HCT116 (cell line): ENCODE results near the gene COG8. TPM values are rescaled to one million over a fixed set of nuclear protein-coding genes. Genes with fewer than 3 reads are reported as not detected.

Source experiments
- ATAC-seq: fragments of 200-7000 bp; cut with Tn5 transposase; 2 replicates; pipeline ENCODE4 v1.9.1; 2020; ENCODE audit warnings: mild to moderate bottlenecking, moderate library complexity
- BruUV-seq: library from RNA; stranded (reverse); fragments of 400-500 nt; replicated peaks from 2 replicates; lab custom pipeline; 2021; lab: Mats Ljungman, UMichigan
- CTCF ChIA-PET: fragments of 300-600 bp; sonication (Branson Sonifier 250); formaldehyde crosslinking; loops from one replicate; lab custom pipeline; 2021; ENCODE audit warnings: antibody characterized with exemption; lab: Charles Lee
- POLR2A ChIA-PET: fragments of 300-600, 350-600 bp; sonication (Branson Sonifier 250); formaldehyde crosslinking; loops from one replicate; lab custom pipeline; 2021; ENCODE audit warnings: antibody characterized with exemption; lab: Charles Lee
- RAD21 ChIA-PET, 2 experiments: fragments of 300-600 bp; sonication (Branson Sonifier 250); formaldehyde crosslinking; loops; one replicate each; lab custom pipeline; 2023; ENCODE audit warnings: low total read pairs in 2 of 2; ENCODE audit not compliant: uncharacterized antibody in 2 of 2, unreplicated experiment in 2 of 2, low non-redundant PET in 1 of 2; lab: Charles Lee
- DNase-seq: peaks from one replicate; pipeline ENCODE4 v3.0.0-alpha.2; 2010; ENCODE audit warnings: low read depth, low spot score
- H2AFZ ChIP-seq: fragments of 200-600 bp; shearing (Covaris generic), sonication (generic); 2 replicates; pipeline ENCODE4 v1.6.1; 2017; ENCODE audit warnings: low read depth, mixed run types, mixed read lengths, antibody characterized with exemption, low read length; ENCODE audit not compliant: poor library complexity, severe bottlenecking
- H3K27ac ChIP-seq: 2 replicates; pipeline ENCODE4 v1.5.1; 2012; ENCODE audit warnings: low read depth, low read length
- H3K27me3 ChIP-seq: fragments of 200-600 bp; sonication (generic); 2 replicates; pipeline ENCODE4 v1.6.1; 2016; ENCODE audit warnings: mixed run types, low read length, mixed read lengths; ENCODE audit not compliant: insufficient read depth
- H3K36me3 ChIP-seq, 2 experiments: fragments of 200-500 bp in 1 of 2; fragments of 200-600 bp in 1 of 2; sonication (Bioruptor generic) in 1 of 2; sonication (generic) in 1 of 2; 2 replicates each; pipeline versions ENCODE4 v1.5.1 to v1.6.1; 2014 to 2016; ENCODE audit warnings: low read length in 2 of 2, inconsistent platforms in 1 of 2, mixed read lengths in 1 of 2, mixed run types in 1 of 2; ENCODE audit not compliant: insufficient read depth in 2 of 2, control insufficient read depth in 1 of 2
- H3K4me1 ChIP-seq, 2 experiments: fragments of 200-600 bp in 1 of 2; sonication (generic) in 1 of 2; 2 replicates each; pipeline versions ENCODE4 v1.5.1 to v1.6.1; 2012 to 2017; ENCODE audit warnings: low read length in 2 of 2, inconsistent platforms in 1 of 2, mild to moderate bottlenecking in 1 of 2, mixed read lengths in 1 of 2, mixed run types in 1 of 2, moderate library complexity in 1 of 2; ENCODE audit not compliant: insufficient read depth in 2 of 2, control insufficient read depth in 1 of 2
- H3K4me2 ChIP-seq: fragments of 200-600 bp; sonication (generic); 2 replicates; pipeline ENCODE4 v1.6.1; 2017; ENCODE audit warnings: mixed run types, low read length, mixed read lengths
- H3K4me3 ChIP-seq, 2 experiments: fragments of 200-600 bp in 1 of 2; sonication (generic) in 1 of 2; replicated peaks in 1 of 2; 2 replicates each; pipeline ENCODE4 v1.5.1; 2011 to 2016; ENCODE audit warnings: low read length in 2 of 2, control low read depth in 1 of 2, low read depth in 1 of 2, mild to moderate bottlenecking in 1 of 2, mixed read lengths in 1 of 2, mixed run types in 1 of 2
- H3K79me2 ChIP-seq: fragments of 200-600 bp; sonication (generic); 2 replicates; pipeline ENCODE4 v1.6.1; 2017; ENCODE audit warnings: mild to moderate bottlenecking, mixed run types, low read length, moderate library complexity, mixed read lengths; ENCODE audit not compliant: insufficient read depth
- H3K9ac ChIP-seq: fragments of 200-600 bp; sonication (generic); 2 replicates; pipeline ENCODE4 v1.6.1; 2016; ENCODE audit warnings: low read length, mixed read lengths
- H3K9me2 ChIP-seq: fragments of 200-600 bp; sonication (generic), shearing (Covaris generic); 2 replicates; pipeline ENCODE4 v1.6.1; 2017; ENCODE audit warnings: mixed run types, mild to moderate bottlenecking, moderate library complexity; ENCODE audit not compliant: insufficient read depth
- H3K9me3 ChIP-seq, 2 experiments: fragments of 200-500 bp in 1 of 2; fragments of 200-600 bp in 1 of 2; sonication (Bioruptor generic) in 1 of 2; sonication (generic) in 1 of 2; 2 replicates each; pipeline ENCODE4 v1.6.1; 2014 to 2017; ENCODE audit warnings: low read length in 2 of 2, mixed read lengths in 2 of 2, inconsistent platforms in 1 of 2, low read depth in 1 of 2, mild to moderate bottlenecking in 1 of 2, mixed run types in 1 of 2, moderate library complexity in 1 of 2; ENCODE audit not compliant: control insufficient read depth in 1 of 2, insufficient read depth in 1 of 2
- H4K20me1 ChIP-seq: fragments of 200-600 bp; sonication (generic), shearing (Covaris generic); 2 replicates; pipeline ENCODE4 v1.6.1; 2017; ENCODE audit warnings: mixed run types, mild to moderate bottlenecking, moderate library complexity; ENCODE audit not compliant: insufficient read depth
- ATF3 ChIP-seq: IDR thresholded peaks from 2 replicates; pipeline ENCODE4 v1.6.1; 2012
- CBX3 ChIP-seq: IDR thresholded peaks from 2 replicates; pipeline ENCODE4 v1.6.1; 2012; ENCODE audit warnings: low read depth
- EGR1 ChIP-seq: IDR thresholded peaks from 2 replicates; pipeline ENCODE4 v1.6.1; 2012; ENCODE audit warnings: low read depth
- FOSL1 ChIP-seq: IDR thresholded peaks from 2 replicates; pipeline ENCODE4 v1.6.1; 2012; ENCODE audit warnings: low read depth
- JUND ChIP-seq: IDR thresholded peaks from 2 replicates; pipeline ENCODE4 v1.6.1; 2012
- POLR2A ChIP-seq: IDR thresholded peaks from 2 replicates; pipeline ENCODE4 v1.7.0; 2011; ENCODE audit warnings: borderline replicate concordance; ENCODE audit not compliant: insufficient read depth, insufficient read length; ENCODE audit errors: extremely low read depth
- POLR2AphosphoS5 ChIP-seq: IDR thresholded peaks from 2 replicates; pipeline ENCODE4 v1.6.1; 2011; ENCODE audit warnings: mild to moderate bottlenecking, low read depth, low read length, moderate library complexity
- RAD21 ChIP-seq: IDR thresholded peaks from 2 replicates; pipeline ENCODE4 v1.6.1; 2012; ENCODE audit warnings: low read depth, mild to moderate bottlenecking
- REST ChIP-seq: IDR thresholded peaks from 2 replicates; pipeline ENCODE4 v1.6.1; 2012; ENCODE audit warnings: low read depth
- SP1 ChIP-seq: IDR thresholded peaks from 2 replicates; pipeline ENCODE4 v1.6.1; 2012; ENCODE audit warnings: low read depth
- intact Hi-C: fragments of 100-400 bp; cut with micrococcal nuclease; formaldehyde crosslinking; loops from 2 replicates; pipeline ENCODE4 v1.10.0; 2022
- total RNA-seq: library from RNA; stranded (reverse); gene quantifications from one replicate; pipeline ENCODE4 v1.2.1, GENCODE V29; 2021; ENCODE audit not compliant: unreplicated experiment
- TF ChIP-seq, protein P1 (sequence below), 3 experiments: fragments of 200-600 bp in 1 of 3; sonication (generic) in 1 of 3; IDR thresholded peaks in 2 of 3; conservative IDR thresholded peaks in 1 of 3; 2 replicates each; pipeline ENCODE4 v1.5.1; 2012 to 2017; ENCODE audit warnings: low read depth in 2 of 3, low read length in 2 of 3, antibody characterized with exemption in 1 of 3, borderline replicate concordance in 1 of 3, control low read depth in 1 of 3, mild to moderate bottlenecking in 1 of 3, mixed read lengths in 1 of 3, mixed run types in 1 of 3, moderate library complexity in 1 of 3; ENCODE audit not compliant: insufficient read depth in 1 of 3

The COG8 gene
- total RNA-seq, 1 experiment from 2014 or later: 50.3 TPM

GRCh38 chr16:69315486-69316311 is 23.7 kb downstream of the COG8 start:
- intact Hi-C loops: no loop called here
- BruUV-seq: no TSS peak
- ChIA-PET CTCF (no interaction called here), POLR2A (no interaction called here), RAD21 (no interaction called here)
- TF ChIP-seq ATF3 (no peak), JUND (no peak), CBX3 (no peak), EGR1 (no peak), SP1 (no peak), RAD21 (no peak), REST (no peak), POLR2AphosphoS5 (no peak), FOSL1 (no peak), POLR2A (no peak)
- TF ChIP-seq, protein P1, sequence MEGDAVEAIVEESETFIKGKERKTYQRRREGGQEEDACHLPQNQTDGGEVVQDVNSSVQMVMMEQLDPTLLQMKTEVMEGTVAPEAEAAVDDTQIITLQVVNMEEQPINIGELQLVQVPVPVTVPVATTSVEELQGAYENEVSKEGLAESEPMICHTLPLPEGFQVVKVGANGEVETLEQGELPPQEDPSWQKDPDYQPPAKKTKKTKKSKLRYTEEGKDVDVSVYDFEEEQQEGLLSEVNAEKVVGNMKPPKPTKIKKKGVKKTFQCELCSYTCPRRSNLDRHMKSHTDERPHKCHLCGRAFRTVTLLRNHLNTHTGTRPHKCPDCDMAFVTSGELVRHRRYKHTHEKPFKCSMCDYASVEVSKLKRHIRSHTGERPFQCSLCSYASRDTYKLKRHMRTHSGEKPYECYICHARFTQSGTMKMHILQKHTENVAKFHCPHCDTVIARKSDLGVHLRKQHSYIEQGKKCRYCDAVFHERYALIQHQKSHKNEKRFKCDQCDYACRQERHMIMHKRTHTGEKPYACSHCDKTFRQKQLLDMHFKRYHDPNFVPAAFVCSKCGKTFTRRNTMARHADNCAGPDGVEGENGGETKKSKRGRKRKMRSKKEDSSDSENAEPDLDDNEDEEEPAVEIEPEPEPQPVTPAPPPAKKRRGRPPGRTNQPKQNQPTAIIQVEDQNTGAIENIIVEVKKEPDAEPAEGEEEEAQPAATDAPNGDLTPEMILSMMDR (IDR thresholded peaks at IDR 0.05 in 2 of 3, conservative IDR thresholded peaks at IDR 0.05 in 1 of 3; ENCODE audit: borderline replicate concordance in 1 of 3, insufficient read depth in 1 of 3, low read depth in 2 of 3, low read length in 2 of 3): no peak
- Histone ChIP-seq H3K4me1 (peaks cover 2 to 7% of the 10 kb centered on the region in 2 experiments; a peak in 3 of 4 replicates), H3K9me3 (no peaks in the 10 kb centered on the region), H4K20me1 (no peaks in the 10 kb centered on the region), H3K9me2 (no peaks in the 10 kb centered on the region), H3K79me2 (peaks cover 65% of the 10 kb centered on the region), H3K27ac (no peak overlapping the region), H2AFZ (no peak overlapping the region), H3K4me3 (no peak overlapping the region), H3K27me3 (no peaks in the 10 kb centered on the region), H3K9ac (no peak overlapping the region), H3K4me2 (no peak overlapping the region), H3K36me3 (peaks cover 30 to 44% of the 10 kb centered on the region in 2 experiments; a peak in 3 of 4 replicates)
- ATAC-seq (no peak), DNase-seq (no peak)
